Sigmoid colon (tissue), 3 donors: ENCODE results near the gene FAM124B.

Source experiments
- CTCF ChIP-seq, 4 experiments: fragments of 450-650 bp in 3 of 4; fragments of 200-600 bp in 1 of 4; IDR thresholded peaks; one replicate each; pipeline ENCODE4 v1.5.1; 2016 to 2019; ENCODE audit warnings: antibody characterized with exemption in 4 of 4, mild to moderate bottlenecking in 3 of 4, moderate library complexity in 2 of 4
- POLR2A ChIP-seq, 2 donors: fragments of 450-650 bp; IDR thresholded peaks; one replicate each; pipeline ENCODE4 v1.6.1; 2016; ENCODE audit warnings: antibody characterized with exemption in 2 of 2, mild to moderate bottlenecking in 2 of 2, moderate library complexity in 2 of 2

GRCh38 chr2:224400174-224400810 is 1.6 kb downstream of the FAM124B start:
- TF ChIP-seq CTCF (IDR thresholded peaks at IDR 0.05) (no peak), POLR2A (IDR thresholded peaks at IDR 0.05) (no peak)
